ENCODE measurements around the gene LRRIQ3. TPM values are rescaled to one million over a fixed set of nuclear protein-coding genes. Genes with fewer than 3 reads are reported as not detected.
A peak's percentile ranks its signal among the peaks of the same experiment; 100 is the strongest.

The LRRIQ3 gene
- total RNA-seq, 1 experiment from 2014 or later, result 0.46 TPM

DNA sequence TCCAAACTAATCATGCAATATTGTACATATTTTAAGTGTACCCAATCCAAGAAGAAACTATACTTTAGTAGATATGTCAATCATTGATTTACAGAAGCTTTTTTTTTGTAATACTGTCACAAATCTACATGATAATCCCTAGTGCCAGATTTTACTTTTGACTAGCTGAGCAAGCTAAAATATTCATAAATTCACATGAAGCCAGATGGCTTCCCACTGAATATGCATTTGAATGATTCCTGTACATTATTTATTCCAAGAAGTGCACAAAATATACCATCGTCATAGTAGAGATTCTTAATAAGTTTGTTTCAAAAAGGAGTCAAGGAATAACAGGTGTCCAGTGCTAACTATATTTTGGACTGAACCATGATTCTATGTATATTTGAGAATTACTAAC, 17.3 kb upstream of the LRRIQ3 start:
- DNase-seq (ENCODE audit: low spot score) (no peak), ATAC-seq (no peak)
- Mint-ChIP-seq H3K4me1 (peaks cover 12% of the 10 kb centered on the region), H3K36me3 (no peaks in the 10 kb centered on the region), H3K9me3 (peaks cover 8% of the 10 kb centered on the region; the same call in 1 of the 2 replicates), H3K4me3 (no peak overlapping the region), H3K27ac (no peak overlapping the region), H3K27me3 (ENCODE audit: low read depth) (no peaks in the 10 kb centered on the region)
- CTCF ChIA-PET, result no interaction called here
- POLR2A ChIA-PET, result no interaction called here
- TF ChIP-seq, protein P1, sequence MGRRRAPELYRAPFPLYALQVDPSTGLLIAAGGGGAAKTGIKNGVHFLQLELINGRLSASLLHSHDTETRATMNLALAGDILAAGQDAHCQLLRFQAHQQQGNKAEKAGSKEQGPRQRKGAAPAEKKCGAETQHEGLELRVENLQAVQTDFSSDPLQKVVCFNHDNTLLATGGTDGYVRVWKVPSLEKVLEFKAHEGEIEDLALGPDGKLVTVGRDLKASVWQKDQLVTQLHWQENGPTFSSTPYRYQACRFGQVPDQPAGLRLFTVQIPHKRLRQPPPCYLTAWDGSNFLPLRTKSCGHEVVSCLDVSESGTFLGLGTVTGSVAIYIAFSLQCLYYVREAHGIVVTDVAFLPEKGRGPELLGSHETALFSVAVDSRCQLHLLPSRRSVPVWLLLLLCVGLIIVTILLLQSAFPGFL (CRISPR knock-in tag; IDR thresholded peaks at IDR 0.05; ENCODE audit: borderline replicate concordance), result no peak

- peaks cover under 1% of the 10 kb centered on the region; the same call in 1 of the 2 replicates for H3K9me3 Mint-ChIP-seq
- no peak overlapping the region for H3K27ac Mint-ChIP-seq
- ChIA-PET CTCF (no interaction called here), POLR2A (no interaction called here)
- DNase-seq (ENCODE audit: low spot score) (no peak), ATAC-seq (no peak)
- no peaks in the 10 kb centered on the region for H3K4me1 Mint-ChIP-seq
- no peaks in the 10 kb centered on the region; the same call in 1 of the 2 replicates for H3K27me3 Mint-ChIP-seq (ENCODE audit: low read depth)
- no peak overlapping the region for H3K4me3 Mint-ChIP-seq
- H3K36me3 Mint-ChIP-seq, result no peaks in the 10 kb centered on the region
- no peak for TF ChIP-seq SOX15 (CRISPR knock-in tag; IDR thresholded peaks at IDR 0.05)
- no peak for TF ChIP-seq ZNF396 (CRISPR knock-in tag; IDR thresholded peaks at IDR 0.05; ENCODE audit: borderline replicate concordance)
- TF ChIP-seq KAT7 (CRISPR knock-in tag; IDR thresholded peaks at IDR 0.05; ENCODE audit: borderline replicate concordance), result no peak
- no peak for TF ChIP-seq IRF2 (CRISPR knock-in tag; IDR thresholded peaks at IDR 0.05; ENCODE audit: borderline replicate concordance, low read depth)
- TF ChIP-seq CBFB (CRISPR knock-in tag; IDR thresholded peaks at IDR 0.05; ENCODE audit: low read depth), result no peak
Measured at GRCh38 chr1:74205266-74205665, 7.3 kb upstream of the LRRIQ3 start.

DNA sequence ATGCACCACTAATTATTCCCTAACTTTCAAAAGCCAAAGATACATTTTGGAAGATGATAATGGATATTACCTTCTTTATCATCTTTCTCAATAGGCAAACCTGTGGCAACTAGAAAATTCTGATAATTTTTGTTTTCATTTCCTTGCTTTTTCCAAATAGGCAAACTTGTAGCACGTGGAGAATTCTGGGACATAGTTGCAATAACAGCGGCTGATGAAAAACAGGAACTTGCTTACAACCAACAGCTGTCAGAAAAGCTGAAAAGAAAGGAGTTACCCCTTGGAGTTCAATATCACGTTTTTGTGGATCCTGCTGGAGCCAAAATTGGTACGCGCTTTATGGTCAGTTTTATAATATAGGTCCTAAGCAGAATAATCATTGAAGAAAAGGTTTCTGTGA, 1.5 kb upstream of the LRRIQ3 start:
- Mint-ChIP-seq H3K27me3 (ENCODE audit: low read depth) (peaks cover 4% of the 10 kb centered on the region), H3K4me3 (no peak overlapping the region), H3K4me1 (peaks cover 8% of the 10 kb centered on the region), H3K9me3 (no peaks in the 10 kb centered on the region), H3K27ac (no peak overlapping the region), H3K36me3 (no peaks in the 10 kb centered on the region)
- DNase-seq (ENCODE audit: low spot score), result no peak
- no peak for ATAC-seq
- TF ChIP-seq E2F5 (CRISPR knock-in tag; IDR thresholded peaks at IDR 0.05), result no peak
- CTCF ChIA-PET, result no interaction called here
- POLR2A ChIA-PET, result no interaction called here

- Mint-ChIP-seq H3K27ac (no peak overlapping the region), H3K4me3 (peak overlapping the region; percentile 85), H3K4me1 (peaks cover 8% of the 10 kb centered on the region), H3K27me3 (ENCODE audit: low read depth) (peaks cover 4% of the 10 kb centered on the region), H3K36me3 (no peaks in the 10 kb centered on the region), H3K9me3 (no peaks in the 10 kb centered on the region)
- POLR2A ChIA-PET, result no interaction called here
- no peak for DNase-seq (ENCODE audit: low spot score)
- CTCF ChIA-PET, result no interaction called here
- ATAC-seq, result no peak
- no peak for TF ChIP-seq ZNF423 (CRISPR knock-in tag; IDR thresholded peaks at IDR 0.05)
- no peak for TF ChIP-seq SMAD4 (CRISPR knock-in tag; IDR thresholded peaks at IDR 0.05)
- no peak for TF ChIP-seq ZNF121 (CRISPR knock-in tag; IDR thresholded peaks at IDR 0.05)
- no peak for TF ChIP-seq ESRRA (CRISPR knock-in tag; IDR thresholded peaks at IDR 0.05; ENCODE audit: borderline replicate concordance)
- no peak for TF ChIP-seq E2F5 (CRISPR knock-in tag; IDR thresholded peaks at IDR 0.05)
- TF ChIP-seq ZNF317 (CRISPR knock-in tag; IDR thresholded peaks at IDR 0.05; ENCODE audit: borderline replicate concordance, low read depth), result no peak
- TF ChIP-seq MYBL2 (CRISPR knock-in tag; IDR thresholded peaks at IDR 0.05), result no peak
- no peak for TF ChIP-seq GABPB1 (CRISPR knock-in tag; IDR thresholded peaks at IDR 0.05)
- no peak for TF ChIP-seq ATF6 (CRISPR knock-in tag; IDR thresholded peaks at IDR 0.05)
- TF ChIP-seq ZNF281 (CRISPR knock-in tag; IDR thresholded peaks at IDR 0.05), result no peak
- TF ChIP-seq, protein P2, sequence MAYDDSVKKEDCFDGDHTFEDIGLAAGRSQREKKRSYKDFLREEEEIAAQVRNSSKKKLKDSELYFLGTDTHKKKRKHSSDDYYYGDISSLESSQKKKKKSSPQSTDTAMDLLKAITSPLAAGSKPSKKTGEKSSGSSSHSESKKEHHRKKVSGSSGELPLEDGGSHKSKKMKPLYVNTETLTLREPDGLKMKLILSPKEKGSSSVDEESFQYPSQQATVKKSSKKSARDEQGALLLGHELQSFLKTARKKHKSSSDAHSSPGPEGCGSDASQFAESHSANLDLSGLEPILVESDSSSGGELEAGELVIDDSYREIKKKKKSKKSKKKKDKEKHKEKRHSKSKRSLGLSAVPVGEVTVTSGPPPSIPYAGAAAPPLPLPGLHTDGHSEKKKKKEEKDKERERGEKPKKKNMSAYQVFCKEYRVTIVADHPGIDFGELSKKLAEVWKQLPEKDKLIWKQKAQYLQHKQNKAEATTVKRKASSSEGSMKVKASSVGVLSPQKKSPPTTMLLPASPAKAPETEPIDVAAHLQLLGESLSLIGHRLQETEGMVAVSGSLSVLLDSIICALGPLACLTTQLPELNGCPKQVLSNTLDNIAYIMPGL (CRISPR knock-in tag; IDR thresholded peaks at IDR 0.05), result no peak
- no peak for TF ChIP-seq SP1 (CRISPR knock-in tag; conservative IDR thresholded peaks at IDR 0.05)
- no peak for TF ChIP-seq JUN (CRISPR knock-in tag; IDR thresholded peaks at IDR 0.05)
- TF ChIP-seq FOXK1 (CRISPR knock-in tag; IDR thresholded peaks at IDR 0.05), result no peak
- no peak for TF ChIP-seq NFATC4 (CRISPR knock-in tag; IDR thresholded peaks at IDR 0.05)
Measured at GRCh38 chr1:74197255-74197654, 721 bp downstream of the LRRIQ3 start.

All from WTC11 (cell line).